ENCODE data around the gene GPX4. TPM values are rescaled to one million over a fixed set of nuclear protein-coding genes. Genes with fewer than 3 reads are reported as not detected.
A peak's percentile ranks its signal among the peaks of the same experiment; 100 is the strongest.

The GPX4 gene
- total and polyA plus RNA-seq, 2 of the 13 experiments (the other 11 are each of a cell fraction or from before 2014, with no cell fraction given), result 535 to 613 TPM

DNA sequence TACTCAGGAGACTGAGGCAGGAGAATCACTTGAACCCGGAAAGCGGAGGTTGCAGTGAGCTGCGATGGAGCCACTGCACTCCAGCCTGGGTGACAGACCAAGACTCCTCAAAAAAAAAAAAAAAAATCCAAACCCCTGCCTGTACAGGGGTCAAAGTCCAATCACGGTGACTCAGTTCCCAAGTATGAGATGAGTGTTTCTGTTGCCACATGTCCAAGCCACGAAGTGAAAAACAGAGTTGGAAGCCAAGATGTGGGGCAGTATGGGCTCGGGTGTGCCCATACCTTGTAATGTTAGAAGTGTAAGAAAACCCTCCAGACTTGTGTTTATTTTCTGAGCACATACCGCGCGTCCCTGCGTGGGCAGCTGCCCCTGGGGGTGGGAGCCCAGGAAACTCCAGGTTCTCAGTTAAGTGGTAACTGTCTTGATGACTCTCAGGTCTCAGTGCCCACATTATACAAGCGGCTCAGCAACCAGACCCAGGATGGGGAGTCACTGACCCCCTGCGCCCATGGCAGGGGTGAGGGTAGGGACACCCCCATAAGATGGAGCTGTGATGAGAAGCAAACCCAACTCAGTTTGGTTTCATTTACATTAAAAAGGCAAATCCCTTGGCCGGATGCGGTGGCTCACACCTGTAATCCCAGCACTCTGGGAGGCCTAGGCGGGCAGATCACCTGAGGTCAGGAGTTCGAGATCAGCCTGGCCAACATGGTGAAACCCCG, 1.2 kb upstream of the GPX4 start (continued):
- no peak for TF ChIP-seq KDM3A (CRISPR knock-in tag; IDR thresholded peaks at IDR 0.05; ENCODE audit: low read depth)
- no peak for TF ChIP-seq KMT2A (CRISPR knock-in tag; IDR thresholded peaks at IDR 0.05)
- TF ChIP-seq SRSF4 (IDR thresholded peaks at IDR 0.05; ENCODE audit: low read depth, low read length, poor library complexity, severe bottlenecking), result no peak
- TF ChIP-seq ZNF552 (CRISPR knock-in tag; IDR thresholded peaks at IDR 0.05; ENCODE audit: borderline replicate concordance), result no peak
- no peak for TF ChIP-seq NFE2 (CRISPR knock-in tag; IDR thresholded peaks at IDR 0.05)
- TF ChIP-seq SAP130 (CRISPR knock-in tag; IDR thresholded peaks at IDR 0.05; ENCODE audit: low read depth), result peak; percentile 74
- no peak for TF ChIP-seq ZFAT (CRISPR knock-in tag; conservative IDR thresholded peaks at IDR 0.05)
- TF ChIP-seq, protein P1, sequence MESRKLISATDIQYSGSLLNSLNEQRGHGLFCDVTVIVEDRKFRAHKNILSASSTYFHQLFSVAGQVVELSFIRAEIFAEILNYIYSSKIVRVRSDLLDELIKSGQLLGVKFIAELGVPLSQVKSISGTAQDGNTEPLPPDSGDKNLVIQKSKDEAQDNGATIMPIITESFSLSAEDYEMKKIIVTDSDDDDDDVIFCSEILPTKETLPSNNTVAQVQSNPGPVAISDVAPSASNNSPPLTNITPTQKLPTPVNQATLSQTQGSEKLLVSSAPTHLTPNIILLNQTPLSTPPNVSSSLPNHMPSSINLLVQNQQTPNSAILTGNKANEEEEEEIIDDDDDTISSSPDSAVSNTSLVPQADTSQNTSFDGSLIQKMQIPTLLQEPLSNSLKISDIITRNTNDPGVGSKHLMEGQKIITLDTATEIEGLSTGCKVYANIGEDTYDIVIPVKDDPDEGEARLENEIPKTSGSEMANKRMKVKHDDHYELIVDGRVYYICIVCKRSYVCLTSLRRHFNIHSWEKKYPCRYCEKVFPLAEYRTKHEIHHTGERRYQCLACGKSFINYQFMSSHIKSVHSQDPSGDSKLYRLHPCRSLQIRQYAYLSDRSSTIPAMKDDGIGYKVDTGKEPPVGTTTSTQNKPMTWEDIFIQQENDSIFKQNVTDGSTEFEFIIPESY (CRISPR knock-in tag; IDR thresholded peaks at IDR 0.05), result 0 out of 2 replicates have a peak, but pooled peaks have one; percentile 8
- TF ChIP-seq MEF2D (CRISPR knock-in tag; IDR thresholded peaks at IDR 0.05), result 0 out of 2 replicates have a peak, but pooled peaks have one; percentile 12
- no peak for TF ChIP-seq SOX13 (IDR thresholded peaks at IDR 0.05)
- peak in 1 of 2 experiments; percentile 35; a peak in 1 of 4 replicates for TF ChIP-seq SOX13 (CRISPR knock-in tag; conservative IDR thresholded peaks at IDR 0.05 in 1 of 2, IDR thresholded peaks at IDR 0.05 in 1 of 2)
- TF ChIP-seq PHF20 (CRISPR knock-in tag; IDR thresholded peaks at IDR 0.05), result 0 out of 2 replicates have a peak, but pooled peaks have one; percentile 34
- no peak for TF ChIP-seq ARNTL (CRISPR knock-in tag; IDR thresholded peaks at IDR 0.05)
- no peak; the same call in 1 of the 2 replicates for TF ChIP-seq PHF21A (CRISPR knock-in tag; IDR thresholded peaks at IDR 0.05)
- peak; percentile 35 for TF ChIP-seq ASH2L (IDR thresholded peaks at IDR 0.05; ENCODE audit: insufficient read length, low read depth, low read length)
- TF ChIP-seq TAF15 (IDR thresholded peaks at IDR 0.05; ENCODE audit: low read depth, low read length, poor library complexity, severe bottlenecking), result no peak
- no peak for TF ChIP-seq JUN (CRISPR knock-in tag; IDR thresholded peaks at IDR 0.05)
- peak in 1 of 2 experiments; percentile 67; a peak in 2 of 4 replicates for TF ChIP-seq EP300 (IDR thresholded peaks at IDR 0.05; ENCODE audit: low read depth in 2 of 2, low read length in 2 of 2)
- TF ChIP-seq EP300 (CRISPR knock-in tag; IDR thresholded peaks at IDR 0.05; ENCODE audit: borderline replicate concordance), result no peak
- no peak for TF ChIP-seq ZKSCAN8 (CRISPR knock-in tag; IDR thresholded peaks at IDR 0.05; ENCODE audit: borderline replicate concordance)
- no peak for TF ChIP-seq MLXIP (CRISPR knock-in tag; IDR thresholded peaks at IDR 0.05; ENCODE audit: borderline replicate concordance)
- no peak for TF ChIP-seq NFRKB (IDR thresholded peaks at IDR 0.05)
- TF ChIP-seq, protein P2, sequence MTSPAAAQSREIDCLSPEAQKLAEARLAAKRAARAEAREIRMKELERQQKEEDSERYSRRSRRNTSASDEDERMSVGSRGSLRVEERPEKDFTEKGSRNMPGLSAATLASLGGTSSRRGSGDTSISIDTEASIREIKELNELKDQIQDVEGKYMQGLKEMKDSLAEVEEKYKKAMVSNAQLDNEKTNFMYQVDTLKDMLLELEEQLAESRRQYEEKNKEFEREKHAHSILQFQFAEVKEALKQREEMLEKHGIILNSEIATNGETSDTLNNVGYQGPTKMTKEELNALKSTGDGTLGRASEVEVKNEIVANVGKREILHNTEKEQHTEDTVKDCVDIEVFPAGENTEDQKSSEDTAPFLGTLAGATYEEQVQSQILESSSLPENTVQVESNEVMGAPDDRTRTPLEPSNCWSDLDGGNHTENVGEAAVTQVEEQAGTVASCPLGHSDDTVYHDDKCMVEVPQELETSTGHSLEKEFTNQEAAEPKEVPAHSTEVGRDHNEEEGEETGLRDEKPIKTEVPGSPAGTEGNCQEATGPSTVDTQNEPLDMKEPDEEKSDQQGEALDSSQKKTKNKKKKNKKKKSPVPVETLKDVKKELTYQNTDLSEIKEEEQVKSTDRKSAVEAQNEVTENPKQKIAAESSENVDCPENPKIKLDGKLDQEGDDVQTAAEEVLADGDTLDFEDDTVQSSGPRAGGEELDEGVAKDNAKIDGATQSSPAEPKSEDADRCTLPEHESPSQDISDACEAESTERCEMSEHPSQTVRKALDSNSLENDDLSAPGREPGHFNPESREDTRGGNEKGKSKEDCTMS (CRISPR knock-in tag; conservative IDR thresholded peaks at IDR 0.05), result no peak
